NCI-H2107 (cell line): ENCODE data around the gene CNTFR.
"Not testable (repeated sequence)": the region's sequence is repeated elsewhere in the genome, so short reads cannot be mapped to it uniquely, and the experiment has no call there.

ENCODE experiments used
- DNase-seq: peaks from one replicate; lab custom pipeline; 2025; lab: John Stamatoyannopoulos, UW

CNTFR gene, protein sequence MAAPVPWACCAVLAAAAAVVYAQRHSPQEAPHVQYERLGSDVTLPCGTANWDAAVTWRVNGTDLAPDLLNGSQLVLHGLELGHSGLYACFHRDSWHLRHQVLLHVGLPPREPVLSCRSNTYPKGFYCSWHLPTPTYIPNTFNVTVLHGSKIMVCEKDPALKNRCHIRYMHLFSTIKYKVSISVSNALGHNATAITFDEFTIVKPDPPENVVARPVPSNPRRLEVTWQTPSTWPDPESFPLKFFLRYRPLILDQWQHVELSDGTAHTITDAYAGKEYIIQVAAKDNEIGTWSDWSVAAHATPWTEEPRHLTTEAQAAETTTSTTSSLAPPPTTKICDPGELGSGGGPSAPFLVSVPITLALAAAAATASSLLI

DNA sequence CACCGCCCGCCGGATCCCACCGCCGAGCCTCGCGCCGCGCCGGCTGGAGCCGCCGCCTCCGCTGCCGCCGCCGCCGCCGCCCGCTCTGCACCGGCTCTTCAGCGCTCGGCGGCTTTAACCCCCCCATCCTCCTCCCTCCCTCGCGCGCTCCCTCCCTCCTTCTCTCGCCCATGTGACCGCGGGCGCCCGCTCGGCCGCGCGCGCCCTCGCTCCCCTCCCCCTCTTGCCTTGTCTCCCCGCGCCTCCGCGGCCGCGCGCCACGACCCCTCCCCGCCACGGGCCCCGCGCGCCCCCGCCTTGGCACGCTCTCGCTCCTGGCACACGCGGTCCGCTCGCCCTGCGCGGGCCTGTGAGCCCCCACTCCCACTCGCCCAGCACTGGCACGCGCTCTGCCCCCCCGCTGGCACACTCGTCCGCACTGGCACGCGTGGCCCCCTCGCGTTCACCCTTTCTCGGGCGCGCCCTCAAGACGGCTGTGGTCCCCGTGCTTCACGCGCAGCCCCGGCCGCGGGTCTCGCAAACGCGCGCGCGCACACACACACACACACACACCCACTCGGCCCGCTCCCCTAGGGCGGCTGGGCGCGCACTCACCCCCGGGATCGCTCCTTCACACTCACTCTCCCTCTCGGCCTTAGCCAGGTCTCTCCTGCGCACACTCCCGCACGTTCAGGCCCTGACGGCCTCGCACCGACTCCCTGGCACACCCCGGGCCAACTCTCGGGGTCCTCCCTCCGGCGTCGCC, at the start of gene CNTFR:
TSS of gene CNTFR (minus strand) at position 89 of the 745 bp plus-strand sequence. CDS start 20,743 bp downstream, outside the sequence.
- DNase-seq, result peak; percentile 23

DNA sequence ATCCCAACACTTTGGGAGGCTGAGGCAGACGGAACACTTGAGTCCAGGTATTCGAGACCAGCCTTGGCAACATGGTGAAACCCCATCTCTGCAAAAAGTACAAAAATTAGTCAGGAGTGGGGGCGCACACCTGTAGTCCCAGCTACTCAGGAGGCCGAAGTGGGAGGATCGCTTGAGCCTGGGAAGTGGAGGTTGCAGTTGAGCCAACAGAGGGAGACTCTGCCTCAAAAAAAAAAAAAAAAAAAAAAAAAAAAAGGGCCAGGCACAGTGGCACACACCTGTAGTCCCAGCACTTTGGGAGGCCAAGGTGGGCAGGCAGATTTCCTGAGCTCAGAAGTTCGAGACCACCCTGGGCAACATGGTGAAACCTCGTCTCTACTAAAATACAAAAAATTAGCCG, 49.8 kb upstream of the CNTFR start:
- not testable (repeated sequence) for DNase-seq

DNA sequence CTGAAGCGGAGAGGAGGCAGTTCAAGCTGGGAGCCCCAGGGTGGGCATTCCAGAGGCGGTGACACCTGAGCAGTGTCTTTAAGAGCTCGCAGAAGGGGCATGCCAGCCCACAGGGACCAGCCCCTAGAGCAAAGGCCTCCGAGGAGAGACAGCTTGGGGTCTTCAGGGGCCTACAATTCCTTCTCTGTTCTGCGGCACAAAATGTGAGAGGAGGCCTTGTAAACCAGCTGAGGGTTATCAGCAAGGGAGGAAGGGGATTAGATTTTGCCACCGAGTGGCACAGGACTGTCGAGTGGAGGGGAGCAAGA, 48.6 kb upstream of the CNTFR start:
- no peak for DNase-seq

DNA sequence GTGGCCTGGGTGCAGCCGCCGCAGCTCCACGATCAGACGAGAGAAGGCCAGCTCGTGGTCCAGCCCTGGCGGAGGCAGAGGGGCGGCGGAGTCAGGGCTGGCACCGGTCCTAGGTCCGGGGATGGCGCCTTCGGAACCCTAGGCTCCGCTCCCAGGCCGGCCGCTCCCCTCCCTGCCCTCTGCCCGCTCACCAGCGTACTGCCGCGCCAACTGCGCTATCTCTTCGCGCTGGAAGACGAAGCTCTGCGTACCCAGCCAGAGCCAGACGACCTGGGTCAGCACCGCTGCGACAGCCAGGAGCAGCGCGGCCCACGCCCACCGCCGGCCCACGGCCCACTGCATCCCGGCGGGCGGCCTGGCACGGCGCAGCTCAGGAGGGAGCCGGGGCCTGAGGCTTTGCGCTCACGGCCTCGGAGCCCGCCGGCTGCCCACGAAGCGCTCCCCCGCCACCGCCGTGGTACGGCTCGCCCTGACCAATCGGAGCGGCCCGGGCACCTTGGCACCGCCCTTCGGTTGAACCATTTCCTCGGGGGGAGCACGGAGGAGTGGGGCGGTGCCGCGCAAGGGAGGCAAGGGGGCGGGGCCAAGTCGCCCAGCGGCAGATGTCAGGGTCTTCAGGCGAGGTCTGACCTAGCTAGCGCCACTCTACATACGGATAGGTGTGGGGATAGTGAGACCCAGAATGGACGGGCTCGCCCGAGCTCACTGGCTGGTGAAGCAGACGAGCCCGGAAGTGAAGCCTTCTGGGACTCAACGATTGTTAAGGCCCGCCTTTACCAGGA, 48.0 kb upstream of the CNTFR start, which contains the start of gene SIGMAR1:
TSS of gene SIGMAR1 (minus strand) at position 432 of the 782 bp plus-strand sequence. CDS start at position 342, 90 bp downstream.
- peak; percentile 87 for DNase-seq

DNA sequence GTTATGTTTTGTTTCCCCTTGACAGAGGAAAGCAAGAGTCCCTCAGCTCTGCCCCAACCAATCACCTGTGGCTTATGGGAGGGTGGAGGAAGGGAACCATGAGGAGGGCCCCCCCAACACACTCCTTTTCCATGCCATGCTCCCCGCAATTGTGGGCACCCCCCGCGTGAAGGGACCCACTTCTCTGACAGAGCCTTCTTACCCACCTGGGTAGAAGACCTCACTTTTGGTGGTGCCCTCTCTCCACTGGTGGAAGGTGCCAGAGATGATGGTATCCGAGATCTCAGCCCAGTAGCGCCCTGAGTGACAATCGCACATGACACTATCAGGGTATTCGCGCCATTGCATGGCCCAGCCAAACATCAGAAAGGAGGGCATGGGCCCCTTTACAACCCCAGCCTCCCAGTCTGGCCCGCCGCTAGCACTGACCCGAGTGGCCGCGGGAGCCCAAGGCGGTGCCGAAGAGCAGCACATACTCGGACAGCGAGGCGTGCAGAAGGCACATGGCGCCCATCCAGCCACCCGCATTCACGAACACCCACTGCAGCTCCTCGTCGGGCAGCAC, 47.3 kb upstream of the CNTFR start:
- no peak for DNase-seq

DNA sequence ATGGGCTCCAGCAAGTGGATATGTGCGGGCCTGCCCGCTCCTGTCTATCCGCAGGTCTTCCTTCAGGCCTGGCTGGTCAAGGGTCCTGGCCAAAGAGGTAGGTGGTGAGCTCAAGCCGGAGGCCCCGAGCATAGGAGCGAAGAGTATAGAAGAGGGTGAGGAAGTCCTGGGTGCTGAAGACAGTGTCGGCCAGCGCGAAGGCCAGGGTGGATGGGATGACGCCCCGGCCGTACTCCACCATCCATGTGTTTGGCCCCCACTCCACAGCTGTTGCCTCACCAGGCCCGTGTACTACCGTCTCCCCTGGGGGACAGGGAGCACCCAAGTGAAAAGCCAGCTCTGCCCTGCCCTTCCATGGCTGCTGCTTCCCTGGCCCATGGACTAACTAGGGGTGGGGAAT, 46.0 kb upstream of the CNTFR start:
- no peak for DNase-seq

DNA sequence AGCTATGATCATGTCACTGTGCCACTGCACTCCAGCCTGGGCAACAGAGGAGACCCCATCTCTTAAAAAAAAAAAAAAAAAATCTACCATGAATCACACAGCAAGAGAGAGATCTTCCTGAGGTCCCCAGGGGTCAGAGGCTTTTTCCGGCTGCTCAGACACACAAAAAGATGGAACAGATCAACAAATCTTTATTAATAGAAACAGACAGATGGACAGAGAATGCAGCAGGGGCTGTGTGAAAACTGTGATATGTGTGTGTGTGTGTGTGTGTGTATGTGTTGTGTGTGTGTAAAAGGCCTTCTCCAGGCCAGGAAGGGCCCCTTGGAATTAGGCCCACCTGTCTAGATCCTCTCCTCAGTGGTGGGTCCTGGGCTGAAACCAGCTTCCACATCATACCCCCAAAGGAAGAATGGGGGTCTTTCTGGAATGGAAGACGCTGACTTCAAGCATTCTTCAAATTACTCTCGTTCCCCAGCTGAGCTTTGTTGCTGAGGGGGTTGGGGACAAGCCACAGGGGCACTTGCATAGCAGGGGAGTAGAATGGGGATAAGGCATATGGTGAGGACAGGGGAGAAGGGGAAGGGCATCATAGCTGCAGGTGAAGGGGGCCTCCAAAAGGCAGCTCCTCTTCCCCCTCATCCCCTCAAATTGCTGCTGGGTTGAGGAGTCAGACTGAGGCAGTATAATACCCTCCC, 45.2 kb upstream of the CNTFR start:
- no peak for DNase-seq

DNA sequence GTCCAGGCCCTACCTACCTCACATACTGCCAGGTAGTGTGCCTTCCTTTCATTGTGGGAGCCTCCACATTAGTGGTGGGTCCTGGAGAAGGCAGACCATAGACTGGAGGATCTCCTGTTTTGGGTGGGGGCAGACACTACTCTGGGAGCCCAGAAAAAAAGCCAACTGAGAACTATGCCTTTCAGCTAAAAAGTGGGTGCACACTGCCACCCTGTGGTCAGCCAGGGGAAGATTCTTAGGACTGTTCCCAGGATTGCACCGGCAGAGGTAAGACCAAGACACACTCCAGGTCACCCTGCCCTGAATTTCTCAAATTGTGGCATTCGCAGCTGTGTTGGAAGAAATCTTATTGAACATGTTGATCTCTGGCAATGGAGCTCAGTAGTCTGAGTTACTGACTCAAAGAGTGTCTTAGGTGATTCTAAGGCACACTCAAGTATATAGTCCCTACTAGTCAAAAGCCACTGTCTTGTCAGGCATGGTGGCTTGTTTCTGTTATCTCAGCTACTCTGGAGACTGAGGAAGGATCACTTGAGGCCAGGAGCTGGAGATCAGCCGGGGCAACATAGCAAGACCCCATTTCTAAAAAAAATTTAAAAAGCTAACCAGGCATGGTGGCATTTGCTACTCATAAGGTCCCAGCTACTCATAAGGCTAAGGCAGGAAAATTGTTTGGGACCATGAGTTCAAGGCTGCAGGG, 44.5 kb upstream of the CNTFR start:
- DNase-seq, result peak; percentile 5

DNA sequence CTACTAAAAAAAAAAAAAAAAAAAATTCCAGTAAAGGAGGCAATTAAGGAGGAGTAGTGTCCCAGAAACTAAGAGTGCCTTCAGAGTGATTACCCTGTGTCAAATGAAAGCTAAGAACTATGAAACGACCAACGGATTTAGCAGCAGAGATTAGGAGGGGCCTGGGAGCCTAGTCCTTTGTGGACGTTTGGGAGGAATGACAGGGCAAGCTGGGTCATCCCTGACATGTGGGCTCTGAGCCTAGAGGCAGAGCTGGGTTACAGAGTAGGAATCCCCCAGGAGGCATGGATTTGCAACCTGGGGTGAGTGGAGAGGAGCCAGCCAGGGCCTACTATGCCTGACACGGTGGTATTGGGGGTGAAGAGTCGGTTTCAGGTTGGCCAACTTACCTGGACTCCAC, 43.6 kb upstream of the CNTFR start:
- DNase-seq, result no peak

DNA sequence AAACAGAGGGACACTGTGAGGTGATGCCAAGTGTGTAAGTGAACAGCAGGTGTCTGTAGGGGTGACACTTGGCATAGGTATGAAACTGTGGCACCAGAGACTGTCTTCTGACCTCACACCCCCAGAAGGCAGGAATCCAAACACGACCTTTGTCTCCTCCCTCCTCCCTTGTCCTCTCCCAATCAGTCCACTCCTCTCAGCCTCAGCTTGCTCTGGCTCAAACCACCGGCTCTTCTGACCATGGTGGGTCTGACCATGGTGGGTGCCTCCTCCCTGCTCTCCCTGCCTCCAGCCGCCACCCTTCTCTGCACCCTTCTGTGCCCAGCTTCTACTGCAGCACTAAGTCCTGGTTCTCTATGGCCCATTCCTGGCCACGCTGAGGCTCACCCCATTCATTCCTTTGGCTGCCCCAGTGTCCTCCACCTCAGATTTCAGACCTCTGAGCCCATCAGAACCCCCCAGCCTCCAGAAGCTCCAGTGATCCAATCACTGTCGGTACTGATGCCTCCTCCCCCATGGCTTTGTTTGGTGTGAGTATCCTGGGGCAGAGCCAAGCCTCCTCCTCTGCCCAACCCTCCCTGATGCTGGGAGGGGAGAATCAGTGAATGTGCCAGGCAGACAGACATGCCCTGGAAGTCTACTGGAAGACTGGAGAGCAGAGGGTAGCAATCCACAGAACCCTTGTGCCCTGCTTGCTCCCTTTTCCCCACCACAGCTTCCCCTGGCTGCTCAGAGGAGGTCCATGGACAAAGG, 41.1 kb upstream of the CNTFR start:
- DNase-seq, result no peak

DNA sequence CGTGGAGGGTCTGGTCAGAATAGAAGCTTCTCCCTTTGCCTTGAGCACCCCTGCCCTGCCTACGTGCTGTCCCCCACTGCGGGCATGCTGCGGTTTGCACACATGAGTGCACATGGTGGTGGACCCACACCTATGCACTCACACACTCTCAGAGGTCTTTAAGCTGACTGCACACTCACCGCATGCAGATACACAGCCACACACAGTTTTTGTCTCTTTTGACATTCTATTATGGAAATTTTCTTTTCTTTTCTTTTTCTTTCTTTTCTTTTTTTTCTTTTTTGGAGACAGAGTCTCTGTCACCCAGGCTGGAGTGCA, 39.9 kb upstream of the CNTFR start:
- DNase-seq, result no peak

DNA sequence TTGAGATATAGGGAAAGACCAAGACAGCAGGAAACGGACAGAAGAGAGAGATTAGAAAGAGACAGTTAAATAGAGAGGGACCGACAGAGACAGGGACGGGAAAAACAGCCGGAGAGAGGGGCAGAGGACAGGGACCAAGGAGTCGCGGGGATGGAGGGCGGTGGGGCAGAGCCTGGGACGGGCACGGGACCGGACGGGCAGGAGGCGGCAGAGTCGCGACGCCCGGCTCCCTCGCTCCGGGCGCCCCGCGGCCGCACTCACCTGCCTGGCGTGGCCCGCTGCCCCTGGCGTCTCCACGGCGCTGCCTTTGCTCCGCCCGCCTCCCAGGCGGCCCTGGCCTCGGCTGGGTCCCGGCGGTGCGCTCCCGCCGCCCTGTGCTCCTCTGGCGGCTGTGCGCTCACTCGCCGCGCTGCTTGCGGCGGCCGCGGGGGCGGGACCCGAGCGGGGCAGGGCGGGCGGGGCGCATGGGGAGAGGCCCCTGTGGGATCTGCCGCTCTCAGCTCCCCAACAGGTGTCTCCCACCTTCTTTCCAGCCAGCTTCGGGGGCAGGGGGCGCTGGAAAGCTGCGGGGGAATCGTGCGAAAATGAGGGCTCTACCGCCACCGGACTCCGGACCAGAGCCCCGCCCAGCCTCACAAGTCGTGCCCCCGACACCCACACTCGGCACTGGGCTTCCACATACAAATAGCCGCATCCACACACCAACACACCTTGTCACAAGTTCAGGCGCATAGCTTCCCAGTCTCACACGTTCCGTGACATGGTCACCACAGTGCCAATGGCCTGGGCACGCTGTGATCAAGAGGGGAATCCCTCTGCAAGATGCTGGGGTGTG, 39.3 kb upstream of the CNTFR start, which contains the start of gene ARID3C:
TSS of gene ARID3C (minus strand) at position 411 of the 835 bp plus-strand sequence. CDS start 1,052 bp downstream, outside the sequence.
- DNase-seq, result no peak

DNA sequence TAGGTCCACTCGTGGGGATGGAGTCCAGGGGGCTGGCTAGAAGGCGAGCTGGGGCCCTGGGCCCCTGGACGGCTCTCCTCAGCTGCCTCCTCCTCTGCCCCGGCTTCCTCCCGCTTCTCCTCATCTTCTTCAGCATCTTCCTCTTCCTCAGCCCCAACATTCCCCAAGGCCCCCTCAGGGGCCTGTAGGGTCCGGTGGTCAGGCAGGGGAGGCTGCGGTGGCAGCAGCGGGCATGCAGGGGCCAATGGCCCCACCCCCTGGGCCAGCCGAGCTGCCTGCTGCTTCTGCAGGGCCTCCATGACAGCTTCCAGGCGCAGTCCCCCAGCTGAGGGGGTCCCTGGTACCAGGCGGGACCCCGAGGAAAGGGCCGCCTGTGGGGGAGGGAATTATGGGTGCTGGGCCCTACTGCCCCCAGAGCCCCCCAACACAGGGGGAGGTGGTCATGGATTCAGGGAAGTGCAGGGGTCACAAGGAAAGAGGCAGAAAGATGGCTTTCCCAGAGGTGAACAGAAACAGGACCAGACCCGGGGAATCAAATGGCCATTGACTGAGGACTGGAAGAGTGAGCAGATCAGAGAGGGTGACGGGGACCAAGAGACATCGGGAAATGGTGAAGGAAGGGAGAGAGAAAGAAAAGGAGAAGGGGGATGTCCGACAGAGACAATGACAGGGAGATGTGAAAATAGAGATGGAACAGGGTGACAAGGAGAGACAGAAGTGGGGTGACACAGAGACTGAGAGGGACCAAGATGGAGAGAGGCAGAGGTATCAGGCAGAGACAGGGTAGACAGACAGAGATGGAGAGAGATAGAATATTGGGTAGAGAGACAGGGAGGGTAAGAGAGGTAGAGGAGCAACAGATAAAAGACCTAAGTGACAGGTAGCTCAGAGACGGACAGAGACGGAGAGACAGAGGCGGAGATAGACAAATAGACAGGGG, 38.5 kb upstream of the CNTFR start:
- DNase-seq, result no peak

DNA sequence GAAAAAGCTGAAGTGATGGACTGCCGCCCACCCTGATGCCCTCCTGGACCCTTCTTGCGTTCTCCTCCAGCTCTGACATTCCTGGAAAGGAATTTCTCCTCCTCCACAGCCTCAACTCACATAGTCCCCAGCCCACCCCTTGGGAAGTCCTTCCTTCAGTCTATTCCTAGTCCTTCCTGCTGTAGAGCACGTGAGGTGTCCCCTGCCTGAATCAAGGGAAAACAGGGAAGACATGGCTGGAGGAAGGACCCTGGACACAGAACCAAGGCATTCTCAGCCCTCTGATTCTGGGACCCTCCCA, 35.6 kb upstream of the CNTFR start:
- no peak for DNase-seq

DNA sequence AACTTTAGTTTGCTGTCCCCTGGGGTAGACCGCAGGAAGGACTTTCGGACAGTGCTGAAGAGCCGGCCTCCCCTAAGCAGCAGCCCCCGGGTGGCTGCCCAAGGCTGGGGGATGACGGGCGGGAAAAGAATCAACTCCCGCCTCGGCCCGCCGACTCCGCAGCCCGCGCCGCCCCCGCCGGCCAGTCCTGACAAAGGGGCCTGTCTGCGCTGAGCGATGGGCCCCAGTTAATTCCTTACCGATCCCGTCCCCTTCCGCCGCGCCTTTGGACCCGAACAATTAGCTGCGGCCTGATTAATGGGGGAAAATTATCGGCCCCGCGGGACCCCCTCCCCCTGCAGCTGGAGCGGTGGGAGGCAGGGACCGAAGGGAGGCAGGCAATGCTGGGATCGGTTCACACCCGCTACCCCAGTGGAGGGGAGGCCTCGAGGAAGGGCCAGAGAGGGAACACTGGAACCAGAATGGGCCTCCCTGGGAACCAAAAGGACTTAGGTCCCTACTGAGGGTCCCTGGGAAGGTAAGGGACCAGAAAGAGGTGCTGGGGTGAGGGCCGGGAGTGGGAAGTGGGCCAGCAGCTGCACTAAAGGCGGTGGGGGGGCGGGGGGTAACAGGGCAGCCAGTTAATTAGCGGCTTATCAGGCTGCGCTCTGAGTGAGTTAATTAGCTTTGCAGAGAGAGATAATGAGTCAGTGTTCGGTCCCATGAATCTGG, 35.1 kb upstream of the CNTFR start:
- no peak for DNase-seq

DNA sequence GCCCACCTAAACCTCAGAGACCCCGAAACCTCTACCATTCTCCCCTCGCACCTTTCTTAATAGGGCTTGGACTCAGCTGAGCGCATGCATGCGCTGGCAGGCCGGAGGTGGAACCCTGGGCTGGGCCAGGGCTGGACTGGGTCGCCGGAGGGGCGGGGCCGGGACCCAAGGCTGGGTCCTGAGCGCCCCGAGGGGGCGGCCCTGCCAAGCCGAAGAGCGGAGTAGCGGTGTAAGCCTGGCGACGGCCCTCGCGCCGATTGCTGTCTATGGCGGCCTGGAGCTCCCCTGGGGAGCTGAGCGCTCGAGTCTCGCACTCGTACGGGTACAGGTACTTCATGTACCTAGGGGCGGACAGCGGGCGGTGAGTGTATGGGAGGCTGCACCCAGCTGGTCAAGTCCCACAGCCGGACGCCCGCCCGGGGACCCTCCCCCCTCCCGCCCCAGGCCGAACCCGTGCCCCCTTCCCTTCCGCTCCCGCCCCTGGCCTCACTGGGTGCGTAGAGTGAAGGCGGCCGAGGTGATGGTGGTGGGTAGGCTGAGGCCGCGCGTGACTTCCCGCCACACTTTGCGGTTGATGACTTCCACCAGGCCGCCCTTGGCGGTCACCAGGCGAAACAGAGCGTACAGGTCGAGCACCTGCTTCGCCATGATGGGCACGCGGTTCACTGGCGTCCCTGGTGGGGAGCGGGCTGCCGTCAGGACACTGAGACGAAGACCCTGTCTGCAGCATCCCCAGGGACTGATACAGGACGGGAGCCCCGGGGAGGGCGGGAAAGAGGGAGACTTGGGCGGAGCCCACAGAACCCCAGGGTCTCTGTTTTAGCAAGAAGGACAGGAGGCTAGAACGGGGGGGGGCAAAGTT, 34.1 kb upstream of the CNTFR start:
- no peak for DNase-seq
